ENCODE measurements around the gene SPACA9. TPM values are rescaled to one million over a fixed set of nuclear protein-coding genes. Genes with fewer than 3 reads are reported as not detected.
A peak's percentile ranks its signal among the peaks of the same experiment; 100 is the strongest.

The SPACA9 gene
- total RNA-seq, 3 donors from 2014 or later = 1.6 to 6.9 (median 2.5) TPM

DNA sequence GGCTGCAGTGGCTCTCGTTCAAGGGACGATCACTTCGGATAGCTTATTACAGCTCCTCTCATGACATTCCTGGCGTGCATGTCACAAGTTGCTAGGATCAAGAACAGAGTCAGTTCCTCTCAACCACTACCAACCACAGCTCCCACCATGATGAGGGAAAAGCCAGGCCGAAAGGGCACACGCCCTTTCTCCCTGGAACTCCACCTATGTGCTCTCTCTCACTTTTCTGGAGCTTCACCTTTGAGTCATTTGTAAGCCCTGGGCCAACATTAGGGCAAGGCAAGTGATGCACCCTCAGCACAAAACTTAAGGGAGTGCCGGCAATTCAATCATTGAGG lies 1.6 kb downstream of the SPACA9 start:
- ATAC-seq (no peak), DNase-seq (no peak)
- Histone ChIP-seq H3K9me3 (no peaks in the 10 kb centered on the region), H3K36me3 (ENCODE audit: low read depth) (no peaks in the 10 kb centered on the region), H3K4me1 (ENCODE audit: low read depth) (peaks cover 5% of the 10 kb centered on the region), H3K4me3 (no peak overlapping the region)
- intact Hi-C loops (cut with DNase I, micrococcal nuclease) = no loop called here
- TF ChIP-seq, protein P1, sequence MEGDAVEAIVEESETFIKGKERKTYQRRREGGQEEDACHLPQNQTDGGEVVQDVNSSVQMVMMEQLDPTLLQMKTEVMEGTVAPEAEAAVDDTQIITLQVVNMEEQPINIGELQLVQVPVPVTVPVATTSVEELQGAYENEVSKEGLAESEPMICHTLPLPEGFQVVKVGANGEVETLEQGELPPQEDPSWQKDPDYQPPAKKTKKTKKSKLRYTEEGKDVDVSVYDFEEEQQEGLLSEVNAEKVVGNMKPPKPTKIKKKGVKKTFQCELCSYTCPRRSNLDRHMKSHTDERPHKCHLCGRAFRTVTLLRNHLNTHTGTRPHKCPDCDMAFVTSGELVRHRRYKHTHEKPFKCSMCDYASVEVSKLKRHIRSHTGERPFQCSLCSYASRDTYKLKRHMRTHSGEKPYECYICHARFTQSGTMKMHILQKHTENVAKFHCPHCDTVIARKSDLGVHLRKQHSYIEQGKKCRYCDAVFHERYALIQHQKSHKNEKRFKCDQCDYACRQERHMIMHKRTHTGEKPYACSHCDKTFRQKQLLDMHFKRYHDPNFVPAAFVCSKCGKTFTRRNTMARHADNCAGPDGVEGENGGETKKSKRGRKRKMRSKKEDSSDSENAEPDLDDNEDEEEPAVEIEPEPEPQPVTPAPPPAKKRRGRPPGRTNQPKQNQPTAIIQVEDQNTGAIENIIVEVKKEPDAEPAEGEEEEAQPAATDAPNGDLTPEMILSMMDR (IDR thresholded peaks at IDR 0.05) = no peak

- intact Hi-C loops (cut with DNase I, micrococcal nuclease) = no loop called here
- TF ChIP-seq, protein P1 (IDR thresholded peaks at IDR 0.05) = no peak
- DNase-seq = no peak
- H3K36me3 ChIP-seq (ENCODE audit: low read depth) = no peaks in the 10 kb centered on the region
- ATAC-seq = no peak
- H3K9me3 ChIP-seq = no peaks in the 10 kb centered on the region
- H3K4me3 ChIP-seq = no peak overlapping the region
- peaks cover 5% of the 10 kb centered on the region for H3K4me1 ChIP-seq (ENCODE audit: low read depth)
Measured at GRCh38 chr9:132881826-132882225, 3.1 kb downstream of the SPACA9 start.

- TF ChIP-seq, protein P1 (IDR thresholded peaks at IDR 0.05) = no peak
Measured at GRCh38 chr9:132882616-132883015, 3.9 kb downstream of the SPACA9 start.

GRCh38 chr9:132883349-132884294 lies 4.9 kb downstream of the SPACA9 start:
- TF ChIP-seq, protein P1 (IDR thresholded peaks at IDR 0.05) = no peak
- intact Hi-C loops (cut with DNase I, micrococcal nuclease) = no loop called here
- DNase-seq (no peak), ATAC-seq (no peak)
- Histone ChIP-seq H3K4me1 (ENCODE audit: low read depth) (peaks cover 5% of the 10 kb centered on the region), H3K36me3 (ENCODE audit: low read depth) (no peaks in the 10 kb centered on the region), H3K9me3 (no peaks in the 10 kb centered on the region), H3K4me3 (no peak overlapping the region)

More at GRCh38 chr9:132882616-132883015, 3.9 kb downstream of the SPACA9 start:
- H3K36me3 ChIP-seq (ENCODE audit: low read depth) = no peaks in the 10 kb centered on the region
- DNase-seq (no peak), ATAC-seq (no peak)
- no peak overlapping the region for H3K4me3 ChIP-seq
- peaks cover 5% of the 10 kb centered on the region for H3K4me1 ChIP-seq (ENCODE audit: low read depth)
- intact Hi-C loops (cut with DNase I, micrococcal nuclease) = no loop called here
- H3K9me3 ChIP-seq = no peaks in the 10 kb centered on the region

DNA sequence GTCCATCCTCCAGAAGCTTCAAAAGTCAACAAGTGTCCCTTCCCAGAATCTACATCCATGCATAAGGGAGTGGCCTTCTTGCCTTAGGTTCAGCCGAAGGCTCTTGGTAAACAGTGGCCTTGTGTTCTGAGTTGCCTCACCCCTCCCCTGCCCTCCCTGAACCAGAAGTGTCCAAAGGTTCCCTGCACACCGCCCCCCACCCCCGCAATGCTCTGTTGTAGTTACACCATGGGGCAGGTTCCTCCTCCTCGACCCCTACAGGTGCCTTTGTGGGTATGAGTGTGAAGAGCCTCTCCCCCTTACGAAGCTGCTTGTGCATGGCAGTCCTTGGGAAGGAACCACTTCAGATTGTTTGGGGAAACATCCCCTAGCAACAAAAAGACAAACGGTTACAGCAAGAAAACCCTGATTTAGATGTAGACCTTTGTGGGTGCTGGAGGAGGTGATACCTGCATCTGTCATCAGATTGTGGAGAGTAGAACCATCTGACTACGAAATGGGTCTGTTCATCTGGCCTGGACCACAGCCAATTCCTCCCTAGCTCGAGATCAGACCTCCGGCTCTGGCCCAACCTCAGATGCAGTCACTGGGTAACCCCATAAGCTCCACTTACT lies 7.1 kb downstream of the SPACA9 start:
- DNase-seq (no peak), ATAC-seq (peak; percentile 51)
- TF ChIP-seq, protein P1 (IDR thresholded peaks at IDR 0.05) = no peak
- no peaks in the 10 kb centered on the region for H3K4me1 ChIP-seq (ENCODE audit: low read depth)
- intact Hi-C loops (cut with DNase I, micrococcal nuclease) = no loop called here
- H3K4me3 ChIP-seq = no peak overlapping the region
- H3K36me3 ChIP-seq (ENCODE audit: low read depth) = no peaks in the 10 kb centered on the region
- no peaks in the 10 kb centered on the region for H3K9me3 ChIP-seq
